H9 (cell line): ENCODE data around the gene LRP1B. TPM values are rescaled to one million over a fixed set of nuclear protein-coding genes. Genes with fewer than 3 reads are reported as not detected.

Experiments
- DNase-seq: peaks from one replicate; pipeline ENCODE4 v3.0.0-alpha.2; 2017
- H2AFZ ChIP-seq: one replicate; pipeline ENCODE4 v1.6.1; 2013; ENCODE audit warnings: mild to moderate bottlenecking, low read length, control low read depth, moderate library complexity
- H2AK5ac ChIP-seq: 2 replicates; pipeline ENCODE4 v1.6.1; 2013; ENCODE audit warnings: low read length, control low read depth, mixed read lengths; ENCODE audit not compliant: insufficient read length
- H2BK120ac ChIP-seq: one replicate; pipeline ENCODE4 v1.6.1; 2013; ENCODE audit warnings: low read depth, mild to moderate bottlenecking, low read length, control low read depth, inconsistent platforms; ENCODE audit not compliant: poor library complexity, severe bottlenecking
- H2BK12ac ChIP-seq: 2 replicates; pipeline ENCODE4 v1.6.1; 2013; ENCODE audit warnings: low read length, control low read depth, mixed read lengths, low read depth; ENCODE audit not compliant: insufficient read length
- H2BK15ac ChIP-seq: 2 replicates; pipeline ENCODE4 v1.6.1; 2013; ENCODE audit warnings: low read depth, low read length, control low read depth
- H2BK20ac ChIP-seq: one replicate; pipeline ENCODE4 v1.6.1; 2013; ENCODE audit warnings: low read depth, mild to moderate bottlenecking, low read length, control low read depth, inconsistent platforms; ENCODE audit not compliant: poor library complexity, severe bottlenecking
- H2BK5ac ChIP-seq: 2 replicates; pipeline ENCODE4 v1.6.1; 2013; ENCODE audit warnings: low read length, control low read depth, mixed read lengths; ENCODE audit not compliant: insufficient read length
- H3K14ac ChIP-seq: 2 replicates; pipeline ENCODE4 v1.6.1; 2013; ENCODE audit warnings: low read length, control low read depth; ENCODE audit not compliant: insufficient read depth
- H3K18ac ChIP-seq: 2 replicates; pipeline ENCODE4 v1.6.1; 2013; ENCODE audit warnings: low read depth, mild to moderate bottlenecking, mixed read lengths, low read length, control low read depth; ENCODE audit not compliant: insufficient read length
- H3K23ac ChIP-seq: 2 replicates; pipeline ENCODE4 v1.6.1; 2013; ENCODE audit warnings: low read length, control low read depth, mixed read lengths, low read depth; ENCODE audit not compliant: insufficient read length
- H3K23me2 ChIP-seq: 2 replicates; pipeline ENCODE4 v1.6.1; 2013; ENCODE audit warnings: low read depth, mild to moderate bottlenecking, mixed read lengths, low read length, control low read depth; ENCODE audit not compliant: insufficient read length, poor library complexity, severe bottlenecking
- H3K27ac ChIP-seq: 2 replicates; pipeline ENCODE4 v1.5.1; 2013; ENCODE audit warnings: low read length, control low read depth, mixed read lengths, low read depth; ENCODE audit not compliant: insufficient read length
- H3K27me3 ChIP-seq: 2 replicates; pipeline ENCODE4 v1.6.1; 2013; ENCODE audit warnings: low read length, control low read depth, inconsistent platforms; ENCODE audit not compliant: insufficient read depth
- H3K4ac ChIP-seq: 2 replicates; pipeline ENCODE4 v1.6.1; 2013; ENCODE audit warnings: low read depth, mild to moderate bottlenecking, control low read depth, inconsistent platforms, low read length, moderate library complexity
- H3K4me1 ChIP-seq: 2 replicates; pipeline ENCODE4 v1.6.1; 2013; ENCODE audit warnings: low read length, control low read depth, inconsistent platforms; ENCODE audit not compliant: insufficient read depth
- H3K4me2 ChIP-seq: 2 replicates; pipeline ENCODE4 v1.6.1; 2013; ENCODE audit warnings: low read length, control low read depth, mixed read lengths; ENCODE audit not compliant: insufficient read length, insufficient read depth
- H3K56ac ChIP-seq: 2 replicates; pipeline ENCODE4 v1.6.1; 2013; ENCODE audit warnings: low read depth, mild to moderate bottlenecking, mixed read lengths, low read length, control low read depth; ENCODE audit not compliant: insufficient read length
- H3K79me1 ChIP-seq: 2 replicates; pipeline ENCODE4 v1.6.1; 2013; ENCODE audit warnings: low read depth, mild to moderate bottlenecking, moderate library complexity, low read length, control low read depth, inconsistent platforms; ENCODE audit not compliant: insufficient read depth, poor library complexity, severe bottlenecking
- H3K79me2 ChIP-seq: 2 replicates; pipeline ENCODE4 v1.6.1; 2013; ENCODE audit warnings: low read length, control low read depth, inconsistent platforms; ENCODE audit not compliant: insufficient read depth
- H3K9ac ChIP-seq: 2 replicates; pipeline ENCODE4 v1.6.1; 2013; ENCODE audit warnings: low read length, control low read depth, mixed read lengths; ENCODE audit not compliant: insufficient read length; ENCODE audit errors: extremely low read depth
- H3K9me3 ChIP-seq: one replicate; pipeline ENCODE4 v1.6.1; 2013; ENCODE audit warnings: low read depth, low read length, inconsistent platforms; ENCODE audit not compliant: control insufficient read depth
- H3T11ph ChIP-seq: one replicate; pipeline ENCODE4 v1.6.1; 2013; ENCODE audit warnings: mild to moderate bottlenecking, low read length, control low read depth, inconsistent platforms
- H4K20me1 ChIP-seq: one replicate; pipeline ENCODE4 v1.6.1; 2013; ENCODE audit not compliant: control insufficient read depth, insufficient read length, insufficient read depth
- H4K5ac ChIP-seq: 2 replicates; pipeline ENCODE4 v1.6.1; 2013; ENCODE audit warnings: low read depth, mild to moderate bottlenecking, mixed read lengths, low read length, control low read depth; ENCODE audit not compliant: insufficient read length
- H4K8ac ChIP-seq: replicated peaks from 2 replicates; pipeline ENCODE4 v1.6.1; 2013; ENCODE audit warnings: low read length, control low read depth, mixed read lengths, low read depth; ENCODE audit not compliant: insufficient read length
- H4K91ac ChIP-seq: 2 replicates; pipeline ENCODE4 v1.6.1; 2013; ENCODE audit warnings: low read depth, mild to moderate bottlenecking, moderate library complexity, mixed read lengths, low read length, control low read depth; ENCODE audit not compliant: insufficient read length
- H3K27ac Mint-ChIP-seq, 3 experiments: 2 replicates in 2 of 3; 3 replicates in 1 of 3; pipeline ENCODE4 v1.8.0; 2020 to 2021; ENCODE audit warnings: mixed read lengths in 3 of 3, mild to moderate bottlenecking in 1 of 3, moderate library complexity in 1 of 3
- H3K27me3 Mint-ChIP-seq: 2 replicates; pipeline ENCODE4 v1.8.0; 2021; ENCODE audit warnings: low read depth, mild to moderate bottlenecking, moderate library complexity, mixed read lengths
- H3K36me3 Mint-ChIP-seq, 3 experiments: 2 replicates in 2 of 3; 3 replicates in 1 of 3; pipeline ENCODE4 v1.8.0; 2020 to 2021; ENCODE audit warnings: low read depth in 3 of 3, mixed read lengths in 3 of 3; ENCODE audit not compliant: insufficient read depth in 1 of 3
- H3K4me1 Mint-ChIP-seq, 2 experiments: 2 replicates each; pipeline ENCODE4 v1.8.0; 2020; ENCODE audit warnings: mixed read lengths in 2 of 2
- H3K4me3 Mint-ChIP-seq, 2 experiments: 2 replicates in 1 of 2; 3 replicates in 1 of 2; pipeline ENCODE4 v1.8.0; 2020 to 2021; ENCODE audit warnings: mild to moderate bottlenecking in 2 of 2, mixed read lengths in 2 of 2, moderate library complexity in 1 of 2
- H3K9me3 Mint-ChIP-seq, 2 experiments: 2 replicates in 1 of 2; 3 replicates in 1 of 2; pipeline ENCODE4 v1.8.0; 2020; ENCODE audit warnings: mild to moderate bottlenecking in 2 of 2, mixed read lengths in 2 of 2, moderate library complexity in 1 of 2
- WGBS: extraction: QIAGEN DNeasy Blood & Tissue Kit; methylation state at CpG from one replicate; pipeline ENCODE4 v1.1.7; 2013; ENCODE audit warnings: missing lambda C conversion rate, low lambda C conversion rate, mixed read lengths; ENCODE audit not compliant: insufficient read length; ENCODE audit errors: extremely low coverage; 5-methylcytosine and 5-hydroxymethylcytosine counted together
- total RNA-seq: library from RNA; stranded (reverse); gene quantifications from 2 replicates; pipeline ENCODE4 v1.2.1, GENCODE V29; 2021
- TF ChIP-seq, protein P1 (sequence below): fragments of 200-600 bp; sonication (generic); conservative IDR thresholded peaks from 3 replicates; pipeline ENCODE4 v1.8.0; 2021; ENCODE audit warnings: antibody characterized with exemption, mild to moderate bottlenecking

Gene LRP1B
- total RNA-seq, 1 experiment from 2014 or later = not detected

DNA sequence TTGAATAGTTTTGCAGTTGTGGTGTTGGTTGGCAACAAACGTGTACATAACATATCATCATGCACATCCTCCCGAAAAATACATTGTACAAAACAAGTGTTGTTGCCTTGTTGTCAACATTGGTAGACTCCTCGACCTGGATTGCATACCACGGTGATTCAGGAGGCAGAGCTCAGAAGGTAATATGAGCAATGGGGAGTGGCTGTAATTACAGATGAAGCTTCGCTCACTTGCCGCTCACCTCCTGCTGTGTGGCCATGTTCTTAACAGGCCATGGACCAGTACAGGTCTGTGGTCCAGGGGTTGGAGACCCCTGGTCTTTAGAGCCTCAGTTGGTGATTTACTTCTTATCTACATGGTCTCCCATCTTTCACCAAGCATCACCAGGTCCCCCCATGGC, 1927.5 kb downstream of the LRP1B start:
- Histone ChIP-seq H2BK20ac (no peak overlapping the region), H3K4me1 (no peaks in the 10 kb centered on the region), H4K8ac (no peak overlapping the region), H3K56ac (no peak overlapping the region), H2AFZ (no peak overlapping the region), H4K5ac (no peak overlapping the region), H3K14ac (no peak overlapping the region), H3K4ac (no peak overlapping the region), H3K9ac (no peak overlapping the region), H3K27ac (no peak overlapping the region), H2BK12ac (no peak overlapping the region), H2BK120ac (no peak overlapping the region), H3K9me3 (no peaks in the 10 kb centered on the region), H3K27me3 (no peaks in the 10 kb centered on the region), H2AK5ac (no peak overlapping the region), H3K23ac (no peak overlapping the region), H2BK5ac (no peak overlapping the region), H3K23me2 (no peaks in the 10 kb centered on the region), H3K18ac (no peak overlapping the region), H3K4me2 (no peak overlapping the region), H3T11ph (no peak overlapping the region), H4K91ac (no peak overlapping the region), H2BK15ac (no peak overlapping the region), H4K20me1 (no peaks in the 10 kb centered on the region), H3K79me1 (no peaks in the 10 kb centered on the region), H3K79me2 (no peaks in the 10 kb centered on the region)
- WGBS = no CpG with 5 or more reads among the region's 6 CpGs
- Mint-ChIP-seq H3K4me3 (no peak overlapping the region; a peak in 1 of 5 replicates), H3K27me3 (no peaks in the 10 kb centered on the region), H3K4me1 (no peaks in the 10 kb centered on the region), H3K27ac (no peak overlapping the region), H3K36me3 (no peaks in the 10 kb centered on the region), H3K9me3 (no peaks in the 10 kb centered on the region)
- TF ChIP-seq, protein P1, sequence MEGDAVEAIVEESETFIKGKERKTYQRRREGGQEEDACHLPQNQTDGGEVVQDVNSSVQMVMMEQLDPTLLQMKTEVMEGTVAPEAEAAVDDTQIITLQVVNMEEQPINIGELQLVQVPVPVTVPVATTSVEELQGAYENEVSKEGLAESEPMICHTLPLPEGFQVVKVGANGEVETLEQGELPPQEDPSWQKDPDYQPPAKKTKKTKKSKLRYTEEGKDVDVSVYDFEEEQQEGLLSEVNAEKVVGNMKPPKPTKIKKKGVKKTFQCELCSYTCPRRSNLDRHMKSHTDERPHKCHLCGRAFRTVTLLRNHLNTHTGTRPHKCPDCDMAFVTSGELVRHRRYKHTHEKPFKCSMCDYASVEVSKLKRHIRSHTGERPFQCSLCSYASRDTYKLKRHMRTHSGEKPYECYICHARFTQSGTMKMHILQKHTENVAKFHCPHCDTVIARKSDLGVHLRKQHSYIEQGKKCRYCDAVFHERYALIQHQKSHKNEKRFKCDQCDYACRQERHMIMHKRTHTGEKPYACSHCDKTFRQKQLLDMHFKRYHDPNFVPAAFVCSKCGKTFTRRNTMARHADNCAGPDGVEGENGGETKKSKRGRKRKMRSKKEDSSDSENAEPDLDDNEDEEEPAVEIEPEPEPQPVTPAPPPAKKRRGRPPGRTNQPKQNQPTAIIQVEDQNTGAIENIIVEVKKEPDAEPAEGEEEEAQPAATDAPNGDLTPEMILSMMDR = no peak
- no peak for DNase-seq
